Measurements from ENCODE around the gene TRPM4.
"Not testable (repeated sequence)": the region's sequence is repeated elsewhere in the genome, so short reads cannot be mapped to it uniquely, and the experiment has no call there.

The TRPM4 gene

DNA sequence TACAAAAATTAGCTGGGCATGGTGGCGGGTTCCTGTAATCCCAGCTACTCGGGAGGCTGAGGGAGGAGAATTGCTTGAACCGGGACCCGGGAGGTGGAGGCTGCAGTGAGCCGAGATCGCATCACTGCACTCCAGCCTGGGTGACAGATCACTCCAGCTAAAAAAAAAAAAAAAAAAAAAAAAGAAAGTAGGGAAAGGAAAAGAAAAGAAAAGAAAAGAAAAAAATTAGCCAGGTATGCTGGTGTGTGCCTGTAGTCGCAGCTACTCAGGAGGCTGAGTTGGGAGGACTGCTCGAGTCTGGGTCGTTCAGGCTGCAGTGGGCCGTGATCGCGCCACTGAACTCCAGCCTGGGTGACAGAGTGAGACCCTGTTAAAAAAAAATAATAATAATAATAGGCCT is 30.4 kb upstream of the TRPM4 start:
- not testable (repeated sequence) for DNase-seq (ENCODE audit: low spot score)

DNA sequence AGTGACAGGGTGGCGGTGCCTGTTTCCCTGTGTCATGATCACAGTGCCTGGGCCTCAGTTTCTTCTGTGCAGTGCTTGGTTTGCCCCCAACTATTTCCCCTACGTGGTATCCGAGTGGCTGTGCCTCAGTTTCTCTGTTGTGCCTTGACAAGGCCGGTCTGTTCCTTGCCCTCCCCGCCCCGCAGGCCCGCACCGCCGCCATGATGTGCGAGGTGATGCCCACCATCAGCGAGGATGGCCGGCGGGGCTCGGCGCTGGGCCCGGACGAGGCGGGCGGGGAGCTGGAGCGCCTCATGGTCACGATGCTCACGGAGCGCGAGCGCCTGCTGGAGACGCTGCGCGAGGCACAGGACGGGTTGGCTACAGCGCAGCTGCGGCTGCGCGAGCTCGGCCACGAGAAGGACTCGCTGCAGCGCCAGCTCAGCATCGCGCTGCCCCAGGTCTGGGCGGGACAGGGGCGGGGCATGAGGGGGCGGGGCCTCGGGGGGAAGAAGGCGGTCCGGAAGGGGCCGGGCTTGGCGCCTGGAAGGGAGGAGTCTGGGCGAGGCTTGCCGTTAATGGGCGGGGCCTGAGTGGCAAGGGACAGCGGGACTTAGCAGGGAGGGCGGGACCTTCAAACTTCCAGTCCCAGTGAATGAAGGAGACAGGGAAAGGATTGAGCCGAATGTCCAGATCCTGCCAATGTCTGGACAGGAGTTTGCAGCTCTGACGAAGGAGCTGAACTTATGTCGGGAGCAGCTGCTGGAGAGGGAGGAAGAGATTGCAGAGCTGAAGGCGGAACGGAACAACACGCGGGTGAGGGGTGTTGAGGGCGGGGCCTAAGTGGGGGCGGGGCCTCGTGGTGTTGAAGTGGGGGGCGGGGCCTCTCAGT is 29.7 kb upstream of the TRPM4 start:
- peak; percentile 98 for DNase-seq (ENCODE audit: low spot score)

DNA sequence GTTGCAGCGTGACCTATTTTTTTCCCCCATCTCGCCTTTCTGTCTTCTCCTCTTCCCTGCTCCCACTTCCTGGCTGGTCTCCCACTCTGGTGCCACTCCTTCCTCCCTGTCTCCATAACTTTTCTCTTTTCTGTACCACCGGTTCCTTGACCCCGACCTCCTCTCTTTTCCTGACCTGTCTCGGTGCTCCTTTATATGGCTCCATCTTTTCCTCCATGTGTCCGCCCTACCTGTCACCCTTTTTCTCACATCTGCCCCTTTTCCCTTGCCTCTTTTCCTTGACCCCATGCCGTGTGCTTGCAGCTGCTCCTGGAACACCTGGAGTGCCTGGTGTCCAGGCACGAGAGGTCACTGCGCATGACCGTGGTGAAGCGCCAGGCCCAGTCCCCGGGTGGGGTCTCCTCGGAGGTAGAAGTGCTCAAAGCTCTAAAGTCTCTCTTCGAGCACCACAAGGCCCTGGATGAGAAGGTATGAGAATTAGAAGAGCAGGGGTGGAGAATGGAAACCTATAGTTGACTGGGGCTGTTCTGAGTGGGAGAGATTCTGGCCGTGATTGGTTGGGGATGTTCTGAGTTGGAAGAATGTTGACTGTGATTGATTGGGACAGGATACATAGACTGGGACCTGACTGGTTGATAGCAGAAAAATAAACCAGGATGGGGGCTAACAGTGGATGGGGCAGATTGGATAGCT is 28.9 kb upstream of the TRPM4 start:
- DNase-seq (ENCODE audit: low spot score) = no peak

DNA sequence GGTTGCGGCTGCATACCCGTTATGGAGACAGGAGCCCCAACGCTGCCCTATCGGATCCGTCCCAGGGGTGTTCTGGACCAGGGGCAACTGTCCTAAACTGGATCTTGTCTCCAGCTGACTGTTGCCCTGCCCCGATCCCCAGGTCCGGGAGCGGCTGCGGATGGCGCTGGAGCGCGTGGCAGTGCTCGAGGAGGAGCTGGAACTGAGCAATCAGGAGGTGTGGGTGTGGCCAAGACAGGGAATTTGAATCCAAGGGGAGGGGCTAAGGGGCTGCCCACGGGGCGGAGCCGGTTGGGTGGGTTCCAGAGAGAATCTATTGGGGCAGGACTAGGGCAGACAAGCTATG is 28.4 kb upstream of the TRPM4 start:
- no peak for DNase-seq (ENCODE audit: low spot score)

DNA sequence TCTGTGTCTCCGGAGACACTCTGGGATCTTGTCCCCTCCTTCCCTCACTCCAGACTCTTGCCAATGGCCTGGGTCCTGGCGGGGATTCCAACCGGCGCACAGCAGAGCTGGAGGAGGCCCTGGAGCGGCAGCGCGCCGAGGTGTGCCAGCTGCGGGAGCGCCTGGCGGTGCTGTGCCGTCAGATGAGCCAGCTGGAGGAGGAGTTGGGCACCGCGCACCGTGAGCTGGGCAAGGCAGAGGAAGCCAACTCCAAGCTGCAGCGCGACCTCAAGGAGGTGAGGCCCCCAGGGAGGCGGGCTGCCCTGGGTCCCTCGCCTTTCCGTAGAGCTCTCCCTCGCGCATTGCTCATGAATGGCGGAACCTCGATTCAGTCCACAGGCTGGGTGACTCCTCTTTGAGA is 27.3 kb upstream of the TRPM4 start:
- DNase-seq (ENCODE audit: low spot score) = no peak

DNA sequence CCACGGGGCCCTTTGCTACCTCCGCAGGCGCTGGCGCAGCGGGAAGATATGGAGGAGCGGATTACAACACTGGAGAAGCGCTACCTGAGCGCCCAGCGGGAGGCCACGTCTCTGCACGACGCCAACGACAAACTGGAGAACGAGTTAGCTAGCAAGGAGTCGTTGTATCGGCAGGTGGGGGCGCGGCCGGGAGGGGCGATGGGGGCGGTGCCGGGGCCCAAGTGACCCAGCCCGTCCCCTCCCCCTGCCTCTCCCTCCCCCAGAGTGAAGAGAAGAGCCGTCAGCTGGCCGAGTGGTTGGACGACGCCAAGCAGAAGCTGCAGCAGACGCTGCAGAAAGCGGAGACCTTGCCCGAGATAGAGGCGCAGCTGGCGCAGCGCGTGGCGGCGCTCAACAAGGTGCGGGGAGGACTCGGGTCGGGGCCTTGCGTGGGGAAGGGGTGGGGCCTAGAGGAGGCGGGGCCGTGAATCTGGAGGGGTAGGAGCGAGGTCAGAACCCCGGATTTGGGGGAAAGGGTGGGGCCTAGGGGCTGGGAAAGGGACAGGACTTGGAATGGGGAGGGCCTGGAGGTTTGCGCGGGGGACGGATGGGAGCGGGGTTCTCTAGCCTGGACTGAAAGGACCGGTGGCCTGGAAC is 24.5 kb upstream of the TRPM4 start:
- no peak for DNase-seq (ENCODE audit: low spot score)

DNA sequence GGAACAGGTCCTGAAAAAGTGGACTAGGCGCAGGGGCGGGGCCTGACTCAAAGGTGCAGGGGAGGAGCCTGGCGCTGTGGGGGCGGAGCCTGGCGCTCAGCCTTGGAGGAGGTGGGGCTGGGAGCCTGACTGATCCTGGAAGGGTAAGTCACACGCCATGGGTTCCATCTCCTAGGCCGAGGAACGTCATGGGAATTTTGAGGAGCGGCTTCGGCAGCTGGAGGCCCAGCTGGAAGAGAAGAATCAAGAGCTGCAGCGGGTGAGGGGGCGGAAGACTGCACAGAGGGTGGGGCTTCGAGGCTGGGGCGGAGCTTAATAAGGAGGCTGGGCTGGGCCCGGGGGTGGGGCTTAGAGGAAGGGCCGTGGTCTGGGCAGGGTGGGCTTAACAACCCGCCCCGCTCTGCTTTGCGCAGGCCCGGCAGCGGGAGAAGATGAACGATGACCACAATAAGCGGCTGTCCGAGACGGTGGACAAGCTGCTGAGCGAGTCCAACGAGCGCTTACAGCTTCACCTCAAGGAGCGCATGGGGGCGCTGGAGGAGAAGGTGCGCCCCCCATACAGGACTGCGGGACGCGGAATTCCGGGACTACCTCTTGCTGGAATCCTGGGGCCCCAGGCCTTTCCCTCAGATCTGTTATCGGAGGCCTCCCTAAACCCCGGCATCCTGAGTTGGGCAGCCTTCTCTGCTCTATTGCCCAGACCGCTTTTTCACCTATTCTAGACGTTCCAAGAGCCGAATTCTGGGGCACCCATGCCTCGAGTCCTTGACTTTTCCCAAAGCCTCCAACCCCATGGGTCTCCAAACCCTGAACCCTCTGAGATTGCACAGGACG is 23.8 kb upstream of the TRPM4 start:
- DNase-seq (ENCODE audit: low spot score) = no peak

DNA sequence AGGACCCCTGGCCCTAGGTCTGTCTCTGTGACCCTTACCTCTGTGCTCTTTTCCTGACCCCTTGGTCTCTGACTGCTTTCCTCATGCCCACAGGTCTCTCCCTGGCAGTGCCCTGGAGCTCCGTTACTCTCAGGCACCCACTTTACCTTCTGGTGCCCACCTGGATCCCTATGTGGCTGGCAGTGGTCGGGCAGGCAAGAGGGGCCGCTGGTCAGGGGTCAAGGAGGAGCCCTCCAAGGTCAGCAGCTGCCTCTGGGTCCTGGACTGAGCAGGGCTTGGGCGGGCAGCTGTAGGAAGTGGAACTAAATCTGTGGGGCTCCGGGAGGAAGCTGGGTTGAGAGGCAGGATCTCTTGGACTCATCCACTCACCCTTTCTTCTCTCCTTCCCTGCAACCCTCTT is 21.9 kb upstream of the TRPM4 start:
- DNase-seq (ENCODE audit: low spot score) = no peak

DNA sequence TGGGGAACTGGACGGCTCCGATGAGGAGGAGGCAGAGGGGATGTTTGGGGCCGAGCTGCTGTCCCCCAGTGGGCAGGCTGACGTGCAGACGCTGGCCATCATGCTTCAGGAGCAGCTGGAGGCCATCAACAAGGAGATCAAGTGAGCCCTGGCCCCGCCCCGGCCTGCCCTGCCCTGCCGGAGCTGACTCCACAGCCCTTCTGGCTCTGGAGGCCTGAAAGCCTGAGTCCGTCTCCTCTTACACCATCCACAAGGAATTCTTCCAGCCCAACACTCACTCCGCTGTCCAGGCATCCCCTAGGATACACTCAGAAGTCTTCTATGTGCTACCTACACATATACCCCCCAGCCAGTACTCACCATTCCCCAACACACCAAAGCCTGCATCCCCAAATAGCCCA is 20.8 kb upstream of the TRPM4 start:
- no peak for DNase-seq (ENCODE audit: low spot score)

DNA sequence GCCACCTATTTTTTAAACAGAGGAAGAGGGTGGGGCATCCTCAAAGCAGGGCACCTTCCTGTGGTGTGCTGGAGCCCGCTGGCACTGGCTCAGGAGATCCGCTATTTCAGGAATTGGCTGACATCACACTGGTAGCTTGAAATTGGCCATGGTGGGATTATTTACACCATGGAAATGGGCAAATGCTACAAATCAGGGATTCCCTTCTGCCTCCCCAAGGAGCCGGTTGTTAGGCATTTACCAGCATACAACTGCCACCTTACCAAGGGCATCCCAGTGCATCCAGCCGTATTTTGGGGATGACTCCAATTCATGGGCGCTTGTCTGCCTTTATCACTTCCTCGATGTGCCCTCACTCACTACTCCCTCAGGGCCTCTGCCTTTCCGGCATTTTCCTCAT is 16.6 kb upstream of the TRPM4 start:
- no peak for DNase-seq (ENCODE audit: low spot score)

DNA sequence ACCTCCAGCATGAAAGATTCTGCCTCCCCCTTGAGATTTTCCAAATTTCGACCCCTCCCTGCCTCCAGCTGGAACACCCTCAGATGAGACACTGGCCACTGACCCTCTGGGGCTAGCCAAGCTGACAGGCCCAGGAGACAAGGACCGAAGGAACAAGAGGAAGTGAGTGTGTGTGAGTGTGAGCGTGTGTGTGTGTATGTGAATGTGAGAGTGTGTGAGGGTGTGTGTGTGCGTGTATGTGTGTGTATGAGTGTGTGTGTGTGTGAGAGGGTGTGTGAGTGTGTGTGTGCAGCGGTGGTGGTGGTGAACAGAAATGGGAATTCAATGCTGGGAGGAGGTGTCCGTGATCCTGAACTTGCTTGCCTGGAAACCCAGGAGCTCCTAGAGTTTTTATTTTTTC is 16.2 kb upstream of the TRPM4 start:
- DNase-seq (ENCODE audit: low spot score) = no peak

DNA sequence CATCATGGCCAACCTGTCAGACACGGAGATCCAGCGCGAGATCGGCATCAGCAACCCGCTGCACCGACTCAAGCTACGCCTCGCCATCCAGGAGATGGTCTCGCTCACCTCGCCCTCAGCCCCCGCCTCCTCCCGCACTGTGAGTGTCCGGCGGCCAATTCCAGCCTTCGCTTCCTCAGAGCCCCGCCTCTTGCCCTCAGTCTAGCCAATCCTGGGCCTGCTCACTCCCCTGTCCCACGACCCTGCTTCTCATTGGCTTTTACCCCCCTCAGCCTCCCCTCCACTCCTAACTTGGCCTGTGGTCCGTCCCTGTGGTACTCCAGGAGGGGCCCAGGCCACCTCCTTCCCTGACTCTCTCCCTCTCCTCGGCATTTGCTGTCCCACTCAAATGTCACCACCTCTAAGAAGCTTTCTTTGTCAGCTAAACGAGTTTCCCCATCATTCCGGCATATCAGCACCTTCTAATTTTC is 14.7 kb upstream of the TRPM4 start:
- DNase-seq (ENCODE audit: low spot score) = no peak

DNA sequence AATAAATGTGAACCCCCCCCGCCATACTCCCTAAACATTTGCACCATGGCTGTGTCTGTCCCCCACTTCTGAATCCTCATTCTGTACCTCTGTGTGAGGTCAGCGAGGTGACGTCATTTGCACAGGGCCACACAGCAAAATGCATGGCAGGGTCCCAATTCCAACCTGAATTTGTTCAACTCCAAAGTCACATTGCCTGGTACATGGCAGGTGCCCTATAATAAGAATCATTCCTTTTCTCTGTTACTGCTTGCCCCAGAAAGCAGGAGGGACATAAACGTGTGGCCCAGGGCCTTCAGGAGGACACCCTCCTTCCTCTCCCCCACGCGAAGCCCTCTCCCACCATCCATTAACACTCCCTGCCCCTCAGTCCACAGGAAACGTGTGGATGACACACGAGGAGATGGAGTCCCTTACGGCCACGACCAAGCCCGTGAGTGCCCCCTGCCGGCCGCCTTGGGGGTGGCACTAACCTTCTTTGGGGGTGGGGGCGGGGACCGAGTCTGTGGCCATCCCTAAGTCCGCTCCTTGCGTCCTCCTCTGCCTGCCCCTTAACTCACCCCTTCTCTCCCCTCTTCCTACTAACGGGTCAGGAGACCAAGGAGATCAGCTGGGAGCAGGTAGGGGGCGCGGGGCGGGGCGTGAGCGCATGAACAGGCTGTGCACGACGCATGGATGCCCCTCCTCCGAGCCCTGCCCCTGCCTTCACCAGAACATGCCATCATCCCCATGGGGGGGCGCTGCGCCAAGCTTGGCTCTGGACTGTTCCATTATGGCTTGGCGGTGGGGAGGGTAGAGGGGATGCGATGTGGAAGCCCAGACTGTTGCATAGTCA is 11.8 kb upstream of the TRPM4 start:
- DNase-seq (ENCODE audit: low spot score) = peak; percentile 90

DNA sequence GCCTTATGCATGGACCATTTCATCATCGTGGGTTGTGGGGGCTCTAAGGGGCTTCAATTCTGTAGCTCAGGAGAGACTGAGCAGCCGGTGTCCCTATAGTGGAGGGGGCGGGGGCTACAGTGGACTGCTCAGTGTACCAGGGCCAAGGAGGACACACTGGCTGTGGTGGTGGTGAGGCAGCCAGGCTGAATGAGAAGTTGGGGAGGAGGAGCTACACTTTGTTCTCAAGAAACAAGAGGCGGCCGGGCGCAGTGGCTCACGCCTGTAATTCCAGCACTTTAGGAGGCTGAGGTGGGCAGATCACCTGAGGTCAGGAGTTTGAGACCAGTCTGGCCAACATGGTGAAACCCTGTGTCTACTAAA is 11.2 kb upstream of the TRPM4 start:
- not testable (repeated sequence) for DNase-seq (ENCODE audit: low spot score)

DNA sequence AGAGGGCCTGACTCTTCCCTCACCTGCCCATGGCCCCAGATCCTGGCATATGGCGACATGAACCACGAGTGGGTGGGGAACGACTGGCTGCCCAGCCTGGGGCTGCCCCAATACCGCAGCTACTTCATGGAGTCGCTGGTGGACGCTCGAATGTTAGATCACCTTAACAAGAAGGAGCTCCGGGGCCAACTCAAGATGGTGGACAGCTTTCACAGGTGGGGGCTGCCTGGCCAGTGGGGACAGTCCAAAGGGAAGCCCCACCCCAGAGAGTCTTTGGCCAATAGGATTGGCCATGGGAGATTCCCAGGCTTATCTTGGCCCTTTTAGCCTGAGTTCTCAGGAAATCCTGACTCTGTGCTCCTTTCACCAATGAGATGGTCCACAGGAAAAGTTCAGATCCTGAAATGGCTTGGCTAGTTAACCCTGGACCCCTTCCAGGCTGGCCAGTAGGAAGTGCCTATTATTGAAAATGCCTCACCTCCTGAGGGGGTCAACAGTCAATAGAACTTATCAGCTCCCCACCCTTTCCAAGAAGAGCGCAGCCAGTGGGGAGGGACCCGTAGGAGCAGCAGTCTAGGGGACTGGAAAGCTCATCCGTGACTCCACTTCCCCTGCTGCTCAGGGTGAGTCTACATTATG is 9.4 kb upstream of the TRPM4 start:
- no peak for DNase-seq (ENCODE audit: low spot score)

DNA sequence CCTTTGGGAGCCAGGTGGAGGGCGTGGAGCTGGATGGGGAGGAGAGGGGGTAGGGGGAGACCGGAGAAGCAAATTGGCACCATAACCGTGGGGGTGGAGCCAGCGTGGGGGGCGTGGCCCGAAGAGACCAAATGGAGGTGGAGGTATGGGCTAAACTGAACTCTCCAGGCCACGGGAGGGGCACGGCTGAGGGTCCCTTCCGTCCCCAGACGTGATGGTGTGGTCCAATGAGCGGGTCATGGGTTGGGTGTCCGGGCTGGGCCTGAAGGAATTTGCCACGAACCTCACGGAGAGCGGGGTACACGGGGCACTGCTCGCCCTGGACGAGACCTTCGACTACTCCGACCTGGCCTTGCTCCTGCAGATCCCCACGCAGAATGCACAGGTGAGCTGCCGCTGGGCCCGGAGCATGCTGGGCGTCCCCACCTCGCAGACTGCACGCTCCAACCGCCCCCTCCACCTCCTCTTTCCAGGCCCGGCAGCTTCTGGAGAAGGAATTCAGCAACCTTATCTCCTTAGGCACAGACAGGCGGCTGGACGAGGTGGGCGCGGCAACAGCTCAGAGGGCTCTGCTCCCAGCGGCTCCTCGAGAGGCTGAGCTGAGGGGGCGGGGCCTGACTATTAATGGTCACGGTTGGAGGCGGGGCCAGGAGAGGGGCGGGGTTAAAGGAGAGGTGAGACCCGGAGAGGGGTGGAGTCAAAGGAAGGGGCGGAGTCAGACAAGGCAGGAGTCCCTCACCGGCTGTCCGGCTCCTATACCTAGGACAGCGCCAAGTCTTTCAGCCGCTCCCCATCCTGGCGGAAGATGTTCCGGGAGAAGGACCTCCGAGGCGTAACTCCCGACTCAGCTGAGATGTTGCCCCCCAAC is 8.6 kb upstream of the TRPM4 start:
- DNase-seq (ENCODE audit: low spot score) = peak; percentile 98

DNA sequence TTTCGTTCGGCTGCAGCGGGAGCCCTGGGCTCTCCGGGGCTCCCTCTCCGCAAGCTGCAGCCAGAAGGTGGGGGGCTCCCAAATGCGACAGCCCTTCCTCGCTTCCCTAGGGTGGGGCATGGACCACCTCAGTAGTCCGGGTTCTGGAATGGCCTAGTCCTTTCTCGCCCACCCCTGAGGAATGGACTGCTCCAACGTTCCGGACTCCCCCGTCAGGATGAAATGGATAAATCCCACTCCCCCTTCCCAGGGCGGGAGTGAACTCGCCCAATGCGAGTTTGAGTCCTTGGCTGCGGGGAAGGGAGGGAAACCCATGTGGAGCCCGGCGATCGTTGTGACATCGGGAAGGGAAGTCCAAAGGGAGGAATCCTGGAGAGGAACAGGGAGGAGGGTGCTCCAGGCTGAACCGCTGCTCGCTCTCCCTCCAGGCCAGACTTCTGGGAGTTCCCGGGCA is 7.9 kb upstream of the TRPM4 start:
- DNase-seq (ENCODE audit: low spot score) = no peak

DNA sequence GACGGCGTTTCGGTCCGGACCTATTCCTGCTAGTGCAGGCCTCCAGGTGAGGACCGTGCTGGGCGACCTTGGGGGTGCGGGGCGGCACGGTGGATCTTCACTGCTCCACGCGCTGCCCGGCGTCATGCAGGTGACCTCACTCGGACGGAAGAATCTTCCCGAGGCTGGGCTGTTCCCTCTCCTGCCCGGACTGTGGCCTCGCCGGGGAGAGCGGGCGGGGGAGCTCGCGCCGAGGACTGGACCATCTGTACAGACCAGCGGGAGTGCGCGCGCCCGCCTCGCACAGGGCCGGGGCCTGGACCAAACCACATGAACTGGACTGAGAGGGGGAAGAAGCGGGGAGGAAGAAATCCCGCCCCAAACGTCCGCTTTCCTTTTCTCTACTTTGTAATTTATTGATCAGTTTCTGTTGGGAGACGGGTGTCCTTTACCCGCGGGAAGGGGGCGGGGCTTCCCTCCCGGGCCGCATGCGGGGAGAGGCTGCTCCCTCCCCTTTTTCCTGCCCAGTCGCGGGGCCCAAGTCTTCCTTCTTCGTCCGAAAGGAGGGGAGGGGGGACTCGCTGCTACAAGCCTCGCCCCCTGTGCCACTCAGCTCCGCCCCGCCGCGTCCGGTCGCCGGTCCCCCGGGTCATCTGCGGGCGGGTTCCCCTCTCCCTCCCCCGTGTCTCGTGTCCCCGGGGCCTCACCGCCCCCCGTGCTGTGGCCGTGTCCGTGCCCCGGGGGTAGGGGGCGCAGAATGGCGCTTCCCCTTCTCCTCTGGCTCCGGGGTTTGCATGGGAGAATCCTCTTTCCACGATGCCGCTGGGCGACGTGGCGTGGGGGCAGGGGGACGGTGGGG is 7.3 kb upstream of the TRPM4 start:
- DNase-seq (ENCODE audit: low spot score) = peak; percentile 95

DNA sequence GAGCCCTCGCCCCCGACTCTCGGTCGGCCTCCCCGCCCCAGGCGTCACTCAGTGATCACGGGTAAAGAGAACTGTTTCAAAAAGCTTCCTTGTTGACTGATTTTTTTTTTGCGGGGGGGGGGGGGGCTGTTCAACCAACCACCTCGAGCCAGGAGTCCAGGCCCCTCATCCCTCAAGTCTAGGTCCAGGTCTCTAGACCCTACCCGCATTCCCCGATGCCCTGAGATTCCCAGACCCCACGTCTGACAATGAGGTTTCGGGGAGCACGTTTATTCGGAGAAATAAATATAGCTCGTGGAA is 6.7 kb upstream of the TRPM4 start:
- DNase-seq (ENCODE audit: low spot score) = no peak

Data from HuH-7.5 (cell line).